Memory B cell (primary cell): Measurements from ENCODE around the gene RP9.

ENCODE experiments used
- ATAC-seq: fragments of 150-1000 bp; cut with Tn5 transposase; 2 replicates; pipeline ENCODE4 v1.10.0; 2021; ENCODE audit warnings: low read depth, mild to moderate bottlenecking, moderate library complexity
- DNase-seq, 2 donors: peaks; one replicate each; pipeline ENCODE4 v3.0.0; 2022; ENCODE audit warnings: low spot score in 2 of 2
- H3K27ac Mint-ChIP-seq: one replicate; pipeline ENCODE4 v1.8.0; 2022; ENCODE audit warnings: mild to moderate bottlenecking, moderate library complexity, mixed read lengths
- H3K27me3 Mint-ChIP-seq: one replicate; pipeline ENCODE4 v1.8.0; 2022; ENCODE audit warnings: mixed read lengths
- H3K36me3 Mint-ChIP-seq: one replicate; pipeline ENCODE4 v1.8.0; 2022; ENCODE audit warnings: mild to moderate bottlenecking, mixed read lengths
- H3K4me1 Mint-ChIP-seq: one replicate; pipeline ENCODE4 v1.8.0; 2022; ENCODE audit warnings: mixed read lengths
- H3K4me3 Mint-ChIP-seq: one replicate; pipeline ENCODE4 v1.8.0; 2022; ENCODE audit warnings: mild to moderate bottlenecking, moderate library complexity, mixed read lengths
- H3K9me3 Mint-ChIP-seq: one replicate; pipeline ENCODE4 v1.8.0; 2022; ENCODE audit warnings: mixed read lengths

RP9 gene

DNA sequence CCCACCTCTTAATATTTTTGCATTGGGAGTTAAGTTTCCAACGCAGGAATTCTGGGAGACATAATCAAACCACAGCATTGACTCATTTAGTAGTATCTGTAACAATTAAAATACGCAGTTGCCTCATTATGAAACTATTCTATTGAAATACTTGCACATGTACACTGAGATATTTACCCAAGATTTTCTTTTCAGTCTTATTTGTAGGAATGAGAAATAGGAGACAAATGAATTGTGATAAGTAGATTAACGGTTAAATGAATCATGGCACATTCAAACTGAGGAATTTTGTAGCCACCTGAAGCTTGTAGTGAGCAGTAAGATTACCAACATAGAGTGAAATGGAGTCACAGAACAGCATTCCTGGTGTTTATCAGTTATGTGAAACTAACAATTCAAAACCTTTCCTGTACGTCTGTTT is 18.1 kb downstream of the RP9 start:
- Mint-ChIP-seq H3K4me3 (no peak overlapping the region), H3K9me3 (no peaks in the 10 kb centered on the region), H3K36me3 (peaks cover 21% of the 10 kb centered on the region), H3K4me1 (peaks cover 5% of the 10 kb centered on the region), H3K27ac (no peak overlapping the region), H3K27me3 (no peaks in the 10 kb centered on the region)
- no peak for ATAC-seq
- DNase-seq, result no peak

DNA sequence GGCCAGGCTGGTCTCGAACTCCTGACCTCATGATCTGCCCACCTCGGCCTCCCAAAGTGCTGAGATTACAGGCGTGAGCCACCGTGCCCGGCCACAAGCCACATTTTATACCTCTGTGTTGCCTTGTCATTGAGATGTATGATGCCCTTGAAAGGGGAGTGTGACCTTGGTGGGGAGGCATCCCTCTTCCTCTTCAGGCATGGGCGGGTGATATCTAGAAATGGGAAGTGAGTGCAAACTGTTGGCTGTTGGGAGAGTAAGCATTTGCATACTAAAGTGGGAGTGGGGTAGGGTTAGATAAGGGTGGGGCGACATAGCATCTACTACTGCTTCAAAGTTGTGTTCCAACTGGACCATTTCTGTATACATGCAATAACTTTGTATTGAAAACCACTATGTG is 20.1 kb downstream of the RP9 start:
- Mint-ChIP-seq H3K27me3 (no peaks in the 10 kb centered on the region), H3K9me3 (no peaks in the 10 kb centered on the region), H3K4me3 (no peak overlapping the region), H3K4me1 (peaks cover 5% of the 10 kb centered on the region), H3K36me3 (peaks cover 11% of the 10 kb centered on the region), H3K27ac (no peak overlapping the region)
- ATAC-seq (no peak), DNase-seq (no peak)

DNA sequence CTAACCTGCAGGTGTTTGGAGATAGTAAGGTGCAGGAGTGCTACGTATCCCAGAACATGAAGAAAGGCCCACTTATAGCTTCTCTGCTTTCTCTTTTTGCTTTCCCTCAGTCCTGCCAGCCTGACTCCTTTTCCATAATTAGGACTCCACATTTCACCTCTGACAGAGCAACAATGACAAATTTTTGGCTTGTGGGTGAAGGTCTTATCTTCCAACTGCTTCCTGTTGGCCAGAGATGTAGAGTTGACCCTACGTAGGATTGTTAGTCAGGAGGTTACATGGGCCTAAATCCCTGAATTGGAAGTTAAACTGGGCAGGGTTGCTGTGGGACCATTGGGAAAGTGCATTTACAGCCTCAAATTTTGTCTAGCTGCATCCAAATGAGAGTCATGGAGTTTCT is 21.3 kb downstream of the RP9 start:
- H3K4me3 Mint-ChIP-seq, result no peak overlapping the region
- no peak for DNase-seq
- H3K36me3 Mint-ChIP-seq, result peaks cover 6% of the 10 kb centered on the region
- no peak for ATAC-seq
- H3K9me3 Mint-ChIP-seq, result no peaks in the 10 kb centered on the region
- no peaks in the 10 kb centered on the region for H3K27me3 Mint-ChIP-seq
- peaks cover 5% of the 10 kb centered on the region for H3K4me1 Mint-ChIP-seq
- H3K27ac Mint-ChIP-seq, result no peak overlapping the region

- no peaks in the 10 kb centered on the region for H3K9me3 Mint-ChIP-seq
- peaks cover 5% of the 10 kb centered on the region for H3K4me1 Mint-ChIP-seq
- DNase-seq (no peak), ATAC-seq (no peak)
- peaks cover under 1% of the 10 kb centered on the region for H3K36me3 Mint-ChIP-seq
- no peaks in the 10 kb centered on the region for H3K27me3 Mint-ChIP-seq
- H3K4me3 Mint-ChIP-seq, result no peak overlapping the region
- H3K27ac Mint-ChIP-seq, result no peak overlapping the region
Observed at GRCh38 chr7:33087356-33087755, 21.8 kb downstream of the RP9 start.

DNA sequence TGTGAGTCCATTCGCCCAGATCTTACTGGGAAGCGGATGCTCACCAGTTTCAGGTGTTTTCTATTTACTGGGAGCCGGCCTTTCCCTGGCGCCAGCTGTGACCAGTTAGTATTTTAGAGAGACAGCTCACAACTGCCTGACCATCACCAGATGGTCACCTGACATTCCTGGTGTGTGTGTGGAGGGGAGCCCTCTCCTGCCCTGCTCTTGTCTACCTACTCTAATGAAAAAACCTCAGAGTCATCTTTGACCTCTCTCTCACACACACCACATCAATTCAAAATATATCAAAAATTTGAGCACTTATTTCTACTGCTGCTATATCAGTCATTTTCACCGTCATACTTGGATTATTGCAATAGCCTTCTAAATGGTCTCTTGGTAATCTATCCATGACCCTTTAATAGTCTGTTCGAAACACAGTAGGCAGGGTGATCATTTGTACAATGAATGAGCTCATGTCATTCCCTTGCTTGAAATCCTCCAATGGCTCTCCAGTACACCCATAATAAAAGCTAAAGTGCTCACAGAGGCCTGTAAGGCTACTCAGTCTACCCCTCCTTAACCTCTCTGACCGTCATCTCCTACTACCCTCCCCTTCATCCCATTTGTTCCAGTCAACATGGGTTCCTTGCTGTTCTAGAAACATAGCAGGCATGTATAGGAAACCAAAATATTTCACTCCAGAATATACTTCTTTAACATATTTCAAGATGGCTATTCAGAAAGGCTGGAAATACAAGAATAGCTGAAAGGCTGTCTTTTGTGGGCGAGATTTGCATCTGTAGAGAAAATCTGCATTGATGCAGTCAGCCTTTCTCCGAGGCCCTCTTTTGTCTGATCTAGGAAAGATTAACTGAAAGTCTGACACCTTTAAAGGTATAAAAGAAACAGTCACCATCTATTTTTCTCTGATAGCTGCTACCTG is 29.2 kb downstream of the RP9 start:
- H3K27me3 Mint-ChIP-seq, result no peaks in the 10 kb centered on the region
- H3K4me1 Mint-ChIP-seq, result peaks cover 4% of the 10 kb centered on the region
- H3K27ac Mint-ChIP-seq, result no peak overlapping the region
- H3K9me3 Mint-ChIP-seq, result no peaks in the 10 kb centered on the region
- H3K4me3 Mint-ChIP-seq, result no peak overlapping the region
- ATAC-seq (no peak), DNase-seq (no peak)
- no peaks in the 10 kb centered on the region for H3K36me3 Mint-ChIP-seq

DNA sequence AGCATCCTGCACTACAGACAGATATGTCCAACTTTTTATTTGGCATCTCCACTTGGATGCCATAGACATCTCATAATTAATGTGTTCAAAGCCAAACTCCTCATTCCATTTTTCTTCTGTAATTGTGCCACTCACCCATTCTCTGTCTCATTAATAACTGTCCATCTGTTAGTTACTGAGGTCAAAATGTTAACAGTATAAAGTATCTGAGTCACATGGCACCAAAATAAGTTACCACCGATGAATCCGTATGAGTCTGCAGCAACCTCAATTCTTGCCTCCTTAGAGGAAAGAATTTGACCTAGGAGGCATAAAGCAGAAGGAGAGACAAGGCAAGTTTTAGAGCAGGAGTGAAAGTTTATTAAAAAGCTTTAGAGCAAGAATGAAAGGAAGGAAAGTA is 30.1 kb downstream of the RP9 start:
- Mint-ChIP-seq H3K9me3 (no peaks in the 10 kb centered on the region), H3K27ac (no peak overlapping the region), H3K4me1 (peaks cover 4% of the 10 kb centered on the region), H3K4me3 (no peak overlapping the region), H3K27me3 (no peaks in the 10 kb centered on the region), H3K36me3 (no peaks in the 10 kb centered on the region)
- ATAC-seq (no peak), DNase-seq (no peak)

GRCh38 chr7:33076737-33077136 is 32.5 kb downstream of the RP9 start:
- peaks cover 2% of the 10 kb centered on the region for H3K36me3 Mint-ChIP-seq
- H3K9me3 Mint-ChIP-seq, result peaks cover 2% of the 10 kb centered on the region
- DNase-seq (no peak), ATAC-seq (no peak)
- peaks cover 4% of the 10 kb centered on the region for H3K4me1 Mint-ChIP-seq
- peaks cover 9% of the 10 kb centered on the region for H3K27me3 Mint-ChIP-seq
- no peak overlapping the region for H3K27ac Mint-ChIP-seq
- H3K4me3 Mint-ChIP-seq, result no peak overlapping the region

GRCh38 chr7:33075818-33076518 is 33.2 kb downstream of the RP9 start:
- Mint-ChIP-seq H3K9me3 (peaks cover 7% of the 10 kb centered on the region), H3K4me3 (no peak overlapping the region), H3K36me3 (peaks cover 3% of the 10 kb centered on the region), H3K27ac (no peak overlapping the region), H3K27me3 (peaks cover 9% of the 10 kb centered on the region), H3K4me1 (peaks cover 4% of the 10 kb centered on the region)
- ATAC-seq (no peak), DNase-seq (no peak)

GRCh38 chr7:33073243-33073642 is 36.0 kb downstream of the RP9 start:
- Mint-ChIP-seq H3K27me3 (peaks cover 9% of the 10 kb centered on the region), H3K4me1 (peaks cover 4% of the 10 kb centered on the region)
- no peak for DNase-seq

GRCh38 chr7:33072471-33072870 is 36.7 kb downstream of the RP9 start:
- H3K4me1 Mint-ChIP-seq, result peaks cover 4% of the 10 kb centered on the region
- H3K9me3 Mint-ChIP-seq, result peaks cover 7% of the 10 kb centered on the region
- H3K27ac Mint-ChIP-seq, result no peak overlapping the region
- DNase-seq, result no peak
- H3K36me3 Mint-ChIP-seq, result peaks cover 3% of the 10 kb centered on the region
- H3K4me3 Mint-ChIP-seq, result no peak overlapping the region
- peaks cover 9% of the 10 kb centered on the region for H3K27me3 Mint-ChIP-seq
- no peak for ATAC-seq

More at GRCh38 chr7:33073243-33073642, 36.0 kb downstream of the RP9 start:
- Mint-ChIP-seq H3K36me3 (peaks cover 3% of the 10 kb centered on the region), H3K9me3 (peaks cover 7% of the 10 kb centered on the region), H3K4me3 (no peak overlapping the region), H3K27ac (no peak overlapping the region)
- ATAC-seq, result no peak

DNA sequence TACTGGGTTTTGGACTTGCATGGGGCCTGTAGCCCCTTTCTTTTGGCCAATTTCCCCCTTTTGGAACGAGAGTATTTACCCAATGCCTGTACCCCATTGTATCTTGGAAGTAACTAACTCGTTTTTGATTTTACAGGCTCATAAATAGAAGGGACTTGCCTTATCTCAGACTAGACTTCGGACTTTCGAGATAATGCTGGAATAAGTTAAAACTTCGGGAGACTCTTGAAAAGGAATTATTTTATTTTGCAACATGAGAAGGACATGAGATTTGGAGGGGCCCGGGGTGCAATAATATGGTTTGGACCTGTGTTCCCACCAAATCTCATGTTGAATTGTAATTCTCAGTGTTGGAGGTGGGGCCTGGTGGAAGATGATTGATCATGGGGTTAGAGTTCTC is 38.4 kb downstream of the RP9 start:
- ATAC-seq (no peak), DNase-seq (no peak)
- Mint-ChIP-seq H3K36me3 (peaks cover 5% of the 10 kb centered on the region), H3K27me3 (peaks cover 9% of the 10 kb centered on the region), H3K27ac (no peak overlapping the region), H3K4me1 (no peaks in the 10 kb centered on the region), H3K9me3 (peaks cover 10% of the 10 kb centered on the region), H3K4me3 (no peak overlapping the region)

DNA sequence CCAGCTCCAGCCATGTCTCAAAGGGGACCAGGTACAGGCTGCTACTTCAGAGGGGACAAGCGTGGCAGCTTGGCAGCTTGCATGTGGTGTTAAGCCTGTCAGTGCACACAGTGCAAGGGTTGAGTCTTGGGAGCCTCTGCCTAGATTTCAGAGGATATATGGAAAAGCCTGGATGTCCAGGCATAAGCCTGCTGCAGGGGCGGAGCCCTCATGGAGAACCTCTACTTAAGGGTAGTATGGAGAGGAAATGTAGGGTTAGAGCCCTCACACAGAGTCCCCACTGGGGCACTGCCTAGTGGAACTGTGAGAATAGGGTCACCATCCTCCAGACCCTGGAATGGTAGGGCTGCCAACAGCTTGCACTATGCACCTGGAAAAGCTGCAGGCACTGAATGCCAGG is 38.9 kb downstream of the RP9 start:
- peaks cover 12% of the 10 kb centered on the region for H3K9me3 Mint-ChIP-seq
- DNase-seq, result no peak
- H3K4me3 Mint-ChIP-seq, result no peak overlapping the region
- no peaks in the 10 kb centered on the region for H3K4me1 Mint-ChIP-seq
- no peak for ATAC-seq
- peaks cover 9% of the 10 kb centered on the region for H3K27me3 Mint-ChIP-seq
- peaks cover 7% of the 10 kb centered on the region for H3K36me3 Mint-ChIP-seq
- H3K27ac Mint-ChIP-seq, result no peak overlapping the region

GRCh38 chr7:33067921-33068320 is 41.3 kb downstream of the RP9 start:
- Mint-ChIP-seq H3K4me1 (peaks cover 5% of the 10 kb centered on the region), H3K36me3 (peaks cover 7% of the 10 kb centered on the region), H3K27me3 (peaks cover 4% of the 10 kb centered on the region), H3K27ac (no peak overlapping the region), H3K9me3 (peaks cover 12% of the 10 kb centered on the region), H3K4me3 (no peak overlapping the region)
- ATAC-seq, result no peak
- DNase-seq, result no peak

GRCh38 chr7:33066771-33067170 is 42.4 kb downstream of the RP9 start:
- no peak for ATAC-seq
- Mint-ChIP-seq H3K27ac (no peak overlapping the region), H3K4me1 (peaks cover 7% of the 10 kb centered on the region), H3K4me3 (no peak overlapping the region), H3K27me3 (no peaks in the 10 kb centered on the region), H3K9me3 (peaks cover 11% of the 10 kb centered on the region), H3K36me3 (peaks cover 5% of the 10 kb centered on the region)
- DNase-seq, result no peak
